OCI-LY1 (cell line): ENCODE data around the gene HAND2.

Experiments used
- EZH2 ChIP-seq: fragments of 200-600 bp; sonication (generic), shearing (Covaris generic); IDR thresholded peaks from 2 replicates; pipeline ENCODE4 v1.8.0; 2017; ENCODE audit warnings: borderline replicate concordance, mixed run types, mild to moderate bottlenecking, antibody characterized with exemption, low read length, moderate library complexity, mixed read lengths
- TF ChIP-seq, protein P1 (sequence below): fragments of 200-600 bp; sonication (generic), shearing (Covaris generic); IDR thresholded peaks from 2 replicates; pipeline ENCODE4 v1.5.1; 2017; ENCODE audit warnings: mild to moderate bottlenecking, antibody characterized with exemption, low read length, moderate library complexity, mixed read lengths

DNA sequence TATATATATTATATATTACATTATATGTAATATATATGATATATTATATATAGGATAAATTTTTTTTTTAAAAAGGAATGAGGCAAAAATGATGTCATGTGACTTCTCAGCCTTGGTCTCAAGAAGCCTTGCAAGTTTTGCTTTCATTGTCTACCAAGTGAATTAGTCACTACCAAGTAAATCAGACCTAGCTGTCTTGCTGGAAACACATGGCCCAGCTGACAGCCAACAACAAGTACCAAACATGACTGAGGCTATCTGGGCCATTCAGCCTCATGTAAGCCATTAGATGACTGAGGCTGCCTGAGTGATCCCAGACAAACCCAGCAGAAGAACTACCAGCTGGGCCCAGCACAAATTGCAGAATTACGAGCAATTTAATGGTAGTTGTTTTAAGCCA is 44.9 kb downstream of the HAND2 start:
- TF ChIP-seq, protein P1, sequence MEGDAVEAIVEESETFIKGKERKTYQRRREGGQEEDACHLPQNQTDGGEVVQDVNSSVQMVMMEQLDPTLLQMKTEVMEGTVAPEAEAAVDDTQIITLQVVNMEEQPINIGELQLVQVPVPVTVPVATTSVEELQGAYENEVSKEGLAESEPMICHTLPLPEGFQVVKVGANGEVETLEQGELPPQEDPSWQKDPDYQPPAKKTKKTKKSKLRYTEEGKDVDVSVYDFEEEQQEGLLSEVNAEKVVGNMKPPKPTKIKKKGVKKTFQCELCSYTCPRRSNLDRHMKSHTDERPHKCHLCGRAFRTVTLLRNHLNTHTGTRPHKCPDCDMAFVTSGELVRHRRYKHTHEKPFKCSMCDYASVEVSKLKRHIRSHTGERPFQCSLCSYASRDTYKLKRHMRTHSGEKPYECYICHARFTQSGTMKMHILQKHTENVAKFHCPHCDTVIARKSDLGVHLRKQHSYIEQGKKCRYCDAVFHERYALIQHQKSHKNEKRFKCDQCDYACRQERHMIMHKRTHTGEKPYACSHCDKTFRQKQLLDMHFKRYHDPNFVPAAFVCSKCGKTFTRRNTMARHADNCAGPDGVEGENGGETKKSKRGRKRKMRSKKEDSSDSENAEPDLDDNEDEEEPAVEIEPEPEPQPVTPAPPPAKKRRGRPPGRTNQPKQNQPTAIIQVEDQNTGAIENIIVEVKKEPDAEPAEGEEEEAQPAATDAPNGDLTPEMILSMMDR = no peak
- no peak for TF ChIP-seq EZH2
